Stimulated activated CD8-positive, alpha-beta memory T cell treated with anti-CD3 and anti-CD28 coated beads, Interleukin-7, amount 100 ng/mL, for 4 hours (primary cell): ENCODE measurements around the gene S100A5.
"Not testable (repeated sequence)": the region's sequence is repeated elsewhere in the genome, so short reads cannot be mapped to it uniquely, and the experiment has no call there.

Experiments
- DNase-seq, 2 donors: peaks; one replicate each; pipeline ENCODE4 v3.0.0-alpha.2; 2020; ENCODE audit warnings: low read depth in 2 of 2

The S100A5 gene

DNA sequence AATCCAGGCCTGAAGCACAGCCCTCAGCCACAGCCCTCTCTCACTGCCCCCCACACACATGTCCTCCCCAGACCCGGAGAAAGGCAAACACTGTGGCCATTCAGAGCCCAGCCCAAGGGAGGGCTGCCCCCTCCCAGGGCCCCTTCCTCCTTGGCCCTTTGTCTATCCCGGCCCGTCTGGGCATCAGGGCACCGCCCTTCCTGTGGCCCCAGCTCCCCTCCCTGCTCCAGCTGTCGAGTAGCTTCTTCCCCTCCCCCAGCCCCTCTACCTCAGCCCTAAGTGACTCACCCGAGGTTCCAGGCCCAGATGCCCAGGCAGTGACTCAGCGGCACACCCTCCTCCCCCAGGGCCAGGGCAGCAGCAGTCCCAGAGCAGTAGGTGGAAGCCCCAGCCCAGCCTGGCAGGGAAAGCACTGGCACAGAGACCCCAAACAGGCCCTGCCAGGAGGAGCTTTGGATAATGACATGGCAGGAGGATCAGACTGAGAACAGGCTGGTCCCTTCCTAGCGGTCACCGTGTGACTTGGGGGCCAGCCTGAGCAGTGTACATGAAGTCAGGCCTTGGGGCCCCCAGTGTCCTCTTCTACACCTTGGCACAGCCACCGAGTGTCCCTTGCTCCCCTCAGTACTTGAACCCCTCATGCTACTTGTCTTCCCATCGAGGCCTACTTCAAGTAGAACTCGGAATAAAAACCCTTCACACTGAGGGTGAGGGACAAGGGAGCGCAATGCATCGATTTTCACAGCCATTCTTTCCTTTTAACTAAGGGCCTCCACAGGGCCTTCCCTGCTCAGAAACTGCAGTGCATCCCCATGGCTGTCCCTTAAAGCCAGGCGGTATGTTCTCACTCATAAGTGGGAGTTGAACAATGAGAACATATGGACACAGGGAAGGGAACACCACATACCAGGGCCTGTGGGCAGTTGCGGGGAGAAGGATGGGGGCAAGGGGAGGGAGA is 26.0 kb upstream of the S100A5 start:
- peak; percentile 88 to 90 for DNase-seq

DNA sequence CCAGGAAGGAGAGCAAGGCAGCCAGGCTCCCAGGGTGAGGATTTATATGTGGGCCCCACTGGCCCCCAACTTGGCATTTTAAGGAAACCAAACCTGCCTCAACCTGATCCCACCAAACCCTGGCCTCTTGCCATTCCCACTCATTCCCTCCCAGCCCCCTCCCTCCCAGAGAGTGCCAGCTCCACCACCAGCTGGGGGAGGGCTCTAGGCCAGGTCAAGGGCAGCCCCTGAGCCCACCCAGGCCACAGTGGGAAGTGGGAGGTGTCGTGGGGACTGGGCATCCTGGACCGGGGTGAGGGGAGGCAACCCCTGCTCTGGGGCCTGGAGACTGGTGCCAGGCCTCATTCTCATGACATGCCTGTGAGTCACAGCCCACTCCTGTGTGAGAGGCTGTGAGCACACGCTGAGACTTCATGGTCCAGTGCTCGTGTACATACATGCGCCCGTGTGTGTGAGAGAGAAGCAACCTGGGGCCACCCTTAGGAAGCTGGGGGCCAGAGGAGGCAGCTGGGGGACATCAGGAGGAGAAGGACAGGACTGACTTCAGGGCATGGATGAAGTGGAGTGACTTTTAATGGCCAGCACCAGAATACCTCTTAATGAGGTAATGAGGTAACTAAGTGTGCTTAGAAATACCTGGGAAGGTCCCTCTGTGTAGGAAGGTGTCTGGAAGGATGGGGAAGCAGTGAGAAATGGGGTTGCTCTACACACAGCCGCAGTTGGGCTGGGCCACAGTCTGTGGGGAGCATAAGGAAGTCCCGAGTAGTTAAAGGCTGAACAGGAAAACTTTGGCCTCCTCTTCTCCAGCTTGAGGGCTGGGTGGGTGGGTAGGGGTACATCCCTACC is 25.0 kb upstream of the S100A5 start, which contains the start of gene S100A2:
Gene S100A2 (minus strand): TSS at position 316 of the 846 bp plus-strand sequence. CDS start 1,967 bp downstream, outside the sequence.
- peak in 1 of 2 donors; percentile 50 for DNase-seq

DNA sequence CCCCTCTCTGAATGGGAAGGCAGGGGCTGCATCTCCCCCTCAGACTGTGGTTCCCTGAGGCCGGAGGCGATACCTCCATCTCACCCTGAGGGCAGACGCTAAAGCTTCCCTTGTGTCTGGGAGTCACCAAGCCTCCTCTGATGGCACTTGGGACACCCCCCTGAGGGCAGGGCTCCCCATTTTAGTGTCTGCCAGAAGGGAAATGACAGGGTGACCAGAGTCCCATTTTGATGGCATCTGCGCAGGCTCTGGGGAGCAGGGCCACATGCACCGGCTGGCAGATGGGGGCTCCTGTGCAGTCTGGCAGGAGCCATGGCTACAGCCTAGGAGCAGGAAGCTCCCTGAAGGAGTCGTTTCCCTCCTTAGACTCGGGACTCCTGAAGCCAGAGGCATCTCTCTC is 23.3 kb upstream of the S100A5 start:
- DNase-seq, result no peak

DNA sequence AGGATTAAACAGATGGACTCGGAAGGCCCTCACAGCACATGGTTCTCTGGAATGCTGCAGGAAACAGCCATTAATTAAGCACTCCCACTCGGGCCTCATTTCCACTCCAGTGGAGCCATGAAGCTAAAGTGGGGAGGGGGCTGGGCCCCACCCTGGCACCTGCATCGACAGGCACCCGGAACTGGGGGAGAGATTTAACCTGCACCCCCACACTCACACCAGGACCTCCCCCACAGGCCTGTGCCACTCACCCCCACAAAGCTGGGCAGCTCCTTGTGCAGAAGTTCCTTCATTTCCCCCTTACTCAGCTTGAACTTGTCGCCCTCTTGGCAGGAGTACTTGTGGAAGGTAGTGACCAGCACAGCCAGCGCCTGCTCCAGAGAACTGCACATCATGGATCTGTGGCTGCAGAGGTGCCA is 22.8 kb upstream of the S100A5 start:
- DNase-seq, result no peak

DNA sequence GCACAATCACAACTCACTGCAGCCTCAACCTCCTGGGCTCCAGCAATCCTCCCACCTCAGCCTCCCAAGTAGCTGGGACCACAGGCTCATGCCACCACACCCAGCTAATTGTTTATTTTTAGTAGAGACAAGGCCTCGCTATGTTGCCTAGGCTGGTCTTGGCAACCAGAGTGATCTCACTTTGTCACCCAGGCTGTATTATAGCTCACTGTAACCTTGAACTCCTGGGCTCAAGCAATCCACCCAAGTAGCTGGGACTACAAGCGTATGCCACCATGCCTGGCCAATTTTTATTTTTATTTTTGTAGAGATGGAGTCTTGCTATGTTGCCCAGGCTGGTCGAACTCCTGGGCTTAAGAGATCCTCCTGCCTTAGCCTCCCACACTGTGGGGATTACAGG is 21.3 kb upstream of the S100A5 start:
- DNase-seq, result not testable (repeated sequence)

DNA sequence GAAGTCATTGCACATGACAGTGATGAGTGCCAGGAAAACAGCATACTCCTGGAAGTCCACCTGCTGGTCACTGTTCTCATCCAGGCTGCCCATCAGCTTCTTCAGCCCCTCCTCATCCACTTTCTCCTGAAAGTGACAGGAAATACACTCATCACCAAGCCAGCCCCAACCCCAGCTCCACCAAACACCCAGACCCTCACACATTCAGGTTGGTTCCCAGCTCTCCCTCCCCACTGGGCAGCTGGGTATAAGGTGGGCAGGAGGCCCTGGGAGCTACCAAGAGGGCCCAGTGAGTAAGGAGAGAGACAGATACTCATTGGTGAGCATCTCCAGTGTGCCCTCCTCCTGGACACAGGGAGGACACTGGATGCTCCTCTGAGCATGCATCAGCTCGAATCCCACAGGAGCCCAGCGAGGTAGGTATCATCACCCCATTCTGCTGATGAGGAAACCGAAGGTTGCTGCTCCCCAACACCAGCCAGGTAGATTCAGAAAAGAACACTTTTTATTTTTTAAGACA is 20.8 kb upstream of the S100A5 start:
- no peak for DNase-seq

DNA sequence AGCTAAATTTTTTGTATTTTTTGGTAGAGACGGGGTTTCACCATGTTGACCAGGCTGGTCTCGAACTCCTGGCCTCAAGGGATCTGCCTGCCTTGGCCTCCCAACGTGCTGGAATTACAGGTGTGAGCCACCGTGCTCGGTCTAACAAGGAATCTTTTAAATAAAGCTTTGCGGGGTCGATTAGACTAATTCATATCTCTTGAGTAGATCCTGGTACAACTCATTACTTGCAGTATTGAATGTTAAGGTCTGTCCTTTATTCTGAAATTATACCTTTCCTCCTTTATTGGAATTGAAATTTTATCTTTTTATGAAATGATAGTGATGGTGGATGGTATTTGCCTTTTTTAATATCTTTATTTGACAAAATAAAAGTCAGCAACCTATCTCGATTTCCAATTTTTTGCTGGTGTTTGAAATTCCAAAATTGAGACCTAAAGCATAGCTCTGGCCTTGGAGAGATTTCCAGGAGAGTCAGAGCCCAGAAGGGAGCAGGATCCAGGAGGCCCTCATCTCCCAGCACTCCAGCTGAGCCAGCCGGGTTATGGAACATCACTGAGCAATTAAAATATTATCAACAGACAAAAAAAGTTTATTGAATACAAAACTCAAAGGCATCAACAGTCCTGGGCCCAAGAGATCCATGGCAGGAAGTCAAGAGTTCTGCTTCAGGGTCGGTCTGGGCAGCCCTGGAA is 20.2 kb upstream of the S100A5 start:
- DNase-seq, result no peak

DNA sequence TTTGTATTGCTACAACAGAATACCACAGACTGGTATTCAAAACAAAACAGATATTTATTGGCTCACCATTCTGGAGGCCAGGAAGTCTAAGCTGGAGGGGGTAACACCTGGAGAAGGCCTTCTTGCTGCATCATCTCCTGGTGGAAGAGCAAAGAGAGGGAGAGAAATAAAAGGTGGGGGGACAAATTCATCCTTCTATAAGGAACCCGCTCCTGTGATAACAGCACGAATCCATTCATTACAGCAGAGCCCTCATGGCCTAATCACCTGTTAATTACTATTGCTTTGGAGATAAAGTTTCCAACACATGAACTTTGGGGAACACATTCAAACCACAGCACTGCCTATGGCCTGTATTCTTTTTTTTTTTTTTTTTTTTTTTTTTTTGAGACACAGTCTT is 19.5 kb upstream of the S100A5 start:
- no peak for DNase-seq

DNA sequence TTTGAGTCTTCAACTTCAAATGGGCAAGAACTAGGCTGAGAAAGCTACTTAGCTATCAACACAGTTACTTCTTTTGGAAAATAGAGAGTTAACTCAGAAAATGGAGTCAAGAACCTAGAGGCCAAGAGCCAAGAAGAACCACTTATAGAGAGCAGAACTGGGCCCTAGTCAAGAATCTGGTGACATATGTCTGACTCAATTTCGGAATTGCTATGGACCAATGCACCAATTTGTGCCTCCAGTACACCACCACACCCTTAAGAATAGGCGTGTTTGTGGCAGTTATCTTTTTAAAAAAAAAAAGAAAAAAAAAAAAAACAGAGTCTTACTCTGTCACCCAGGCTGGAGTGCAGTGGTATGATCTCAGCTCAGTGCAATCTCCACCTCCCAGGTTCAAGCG is 17.1 kb upstream of the S100A5 start:
- DNase-seq, result no peak

DNA sequence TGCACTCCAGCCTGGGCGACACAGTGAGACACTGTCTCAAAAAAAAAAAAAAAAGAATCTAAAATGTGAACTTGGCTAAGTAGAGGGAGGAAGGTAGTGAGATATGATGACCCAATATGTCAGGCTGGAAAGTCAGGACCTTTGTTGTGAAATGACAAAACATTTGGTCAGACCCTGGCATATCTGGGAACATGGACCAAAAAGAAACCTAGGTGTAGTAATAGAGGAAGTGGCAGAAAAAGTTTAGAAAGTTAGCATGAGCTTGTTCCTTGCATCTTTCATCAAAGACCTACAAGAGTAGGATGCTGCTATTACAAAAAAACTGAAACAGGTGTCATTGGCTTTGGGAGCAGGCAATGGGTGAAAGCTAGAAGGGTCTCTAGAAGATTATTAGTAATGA is 15.6 kb upstream of the S100A5 start:
- DNase-seq, result no peak

DNA sequence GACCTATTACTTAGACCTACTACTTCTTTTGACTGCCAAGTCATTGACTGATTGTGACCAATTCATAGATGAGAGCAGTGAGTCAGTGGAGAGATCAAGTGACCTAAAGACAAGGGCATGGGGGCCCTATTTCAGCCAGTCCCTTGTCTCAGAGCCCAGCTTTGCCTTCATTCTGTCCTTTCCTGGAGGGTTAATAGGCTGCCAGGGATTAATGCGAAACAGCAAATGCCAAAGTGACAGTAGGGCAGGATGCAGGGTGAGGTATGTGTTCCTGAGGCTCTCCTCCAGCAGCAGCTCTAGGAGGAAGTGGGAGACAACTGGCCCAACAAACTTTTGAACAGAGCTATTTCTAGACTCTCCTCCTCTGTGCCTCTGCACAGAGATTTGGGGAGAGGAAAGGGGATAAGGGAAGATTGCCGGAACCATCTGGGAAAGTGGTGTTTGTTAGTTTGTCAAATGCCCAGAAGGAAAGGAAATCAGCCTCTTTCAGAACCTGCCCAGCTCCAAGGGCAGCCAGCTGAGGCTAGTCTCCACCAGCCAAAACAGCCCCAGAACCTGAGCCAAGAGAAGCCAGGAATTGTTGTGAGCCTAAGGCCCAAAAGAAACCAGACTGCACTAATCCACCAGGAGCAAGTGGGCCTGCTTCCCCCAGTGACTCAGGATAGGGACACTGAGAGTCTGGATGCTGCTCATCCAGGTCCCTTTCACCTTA is 13.3 kb upstream of the S100A5 start:
- DNase-seq, result no peak

DNA sequence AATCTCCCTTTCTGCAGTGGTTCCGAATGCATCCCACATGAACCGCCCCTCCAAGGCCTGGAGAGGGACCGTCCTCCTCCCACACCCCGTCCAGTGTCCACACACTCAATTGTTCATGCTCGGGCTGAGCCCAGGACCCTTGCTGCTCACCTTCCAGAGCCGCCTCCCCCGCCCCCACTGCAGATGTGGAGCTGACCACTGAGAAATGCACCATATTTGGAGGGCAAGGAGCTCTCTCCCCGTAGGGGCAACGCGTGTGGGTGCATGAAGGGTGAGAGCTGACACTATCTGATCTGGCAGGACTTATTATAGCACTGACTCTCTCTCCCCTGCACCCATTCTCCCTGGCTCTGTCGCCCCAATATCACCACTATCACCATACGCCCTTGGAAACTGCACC is 12.4 kb upstream of the S100A5 start:
- no peak for DNase-seq

DNA sequence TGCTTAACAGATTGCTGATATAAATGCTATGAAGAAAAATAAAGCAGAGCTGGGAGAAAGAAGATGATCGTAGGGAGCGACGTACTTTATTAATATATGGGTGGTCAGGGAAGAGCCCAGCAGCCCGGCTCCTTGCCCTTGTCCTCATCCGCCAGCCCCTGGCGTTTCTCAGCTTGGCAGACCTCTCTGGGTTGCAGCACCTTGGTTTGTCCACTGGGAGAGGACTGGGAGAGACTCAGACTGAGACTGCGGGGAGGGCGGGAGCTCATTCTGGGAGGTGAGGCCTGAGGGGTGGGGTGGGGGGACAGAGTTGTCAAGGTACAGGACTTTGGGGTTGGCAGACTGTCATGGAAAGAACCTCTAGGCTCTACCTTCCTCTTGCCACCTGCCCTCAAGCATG is 11.6 kb upstream of the S100A5 start:
- no peak for DNase-seq

DNA sequence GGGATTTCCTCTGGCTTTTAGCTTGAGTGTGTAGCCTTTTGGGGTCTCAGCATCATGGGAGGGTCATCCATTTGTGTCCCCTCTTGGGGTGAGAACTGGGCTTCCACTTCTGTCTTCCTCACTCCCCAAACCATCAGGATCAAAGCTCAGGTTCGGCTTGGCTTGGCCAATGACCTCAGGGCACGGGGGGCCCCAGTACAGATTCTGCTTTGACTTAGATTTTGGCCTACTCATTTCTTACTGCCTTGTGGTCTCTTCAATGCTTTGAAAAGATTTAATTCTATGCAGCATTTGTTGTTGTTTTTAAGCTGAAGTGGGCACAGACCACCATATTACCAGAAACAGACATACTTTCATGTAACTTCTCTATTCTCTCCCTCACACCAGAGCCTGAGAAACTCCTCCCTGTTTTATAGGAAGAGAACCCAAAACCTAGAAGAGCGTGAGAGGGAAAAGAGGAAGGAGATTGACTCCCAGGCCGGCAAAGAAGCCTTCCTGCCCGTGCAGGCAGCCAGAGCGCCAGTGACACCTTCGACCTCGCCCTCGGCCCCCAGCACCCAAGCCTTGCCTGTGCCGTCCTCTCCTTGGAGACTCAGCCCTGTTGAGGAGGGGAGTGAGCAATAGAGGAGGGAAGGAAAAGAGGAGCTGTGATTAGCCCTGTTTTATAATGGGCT is 10.2 kb upstream of the S100A5 start:
- DNase-seq, result no peak

DNA sequence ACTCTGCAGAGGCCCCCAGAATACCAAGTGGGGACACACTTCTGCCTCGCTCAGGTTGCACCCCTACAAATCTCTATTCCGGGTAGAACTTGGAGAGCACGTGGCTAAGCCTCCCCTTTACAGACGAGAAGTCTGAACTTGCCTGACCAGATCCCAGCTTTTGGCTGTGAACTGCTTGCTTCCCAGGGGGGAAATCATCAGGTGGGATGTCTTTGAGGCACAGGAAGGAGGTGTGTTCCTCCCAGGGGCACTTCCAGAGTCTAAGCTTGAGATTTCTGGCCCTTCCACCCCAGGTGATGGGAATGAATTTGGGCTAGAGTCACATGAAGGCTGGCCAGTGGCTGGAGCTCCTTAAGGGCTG is 9.6 kb upstream of the S100A5 start:
- no peak for DNase-seq

DNA sequence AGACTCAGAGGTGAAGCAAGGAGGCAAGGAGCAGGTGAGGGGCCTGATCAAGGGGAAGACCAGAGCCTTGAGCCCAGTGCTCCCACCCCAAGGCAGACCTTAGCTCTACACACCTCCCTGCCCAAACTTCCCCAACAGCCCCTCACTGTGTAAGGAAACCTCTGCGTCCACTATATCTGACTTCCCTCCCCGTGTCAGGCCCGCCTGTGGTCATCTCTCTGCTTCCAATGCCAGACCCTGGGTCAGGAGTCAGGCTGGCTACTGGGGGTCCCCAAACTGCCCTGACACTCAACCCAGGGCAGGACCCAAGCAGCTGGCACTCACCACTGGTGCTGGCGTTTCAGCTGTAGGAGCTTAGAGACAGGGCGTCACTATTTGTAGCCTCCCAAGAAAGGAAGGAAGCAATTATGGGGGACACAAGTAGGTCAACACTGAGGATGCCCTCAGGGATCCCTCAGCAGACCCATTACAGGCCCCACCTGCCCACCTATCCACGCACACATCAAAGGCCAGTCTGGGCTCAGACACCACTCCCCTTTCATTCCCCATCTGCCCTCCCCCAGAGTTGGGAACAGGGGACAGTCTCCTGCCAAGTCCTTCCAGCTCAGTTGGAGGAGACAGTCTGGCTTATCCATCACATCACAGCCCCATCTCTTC is 9.1 kb upstream of the S100A5 start:
- no peak for DNase-seq

DNA sequence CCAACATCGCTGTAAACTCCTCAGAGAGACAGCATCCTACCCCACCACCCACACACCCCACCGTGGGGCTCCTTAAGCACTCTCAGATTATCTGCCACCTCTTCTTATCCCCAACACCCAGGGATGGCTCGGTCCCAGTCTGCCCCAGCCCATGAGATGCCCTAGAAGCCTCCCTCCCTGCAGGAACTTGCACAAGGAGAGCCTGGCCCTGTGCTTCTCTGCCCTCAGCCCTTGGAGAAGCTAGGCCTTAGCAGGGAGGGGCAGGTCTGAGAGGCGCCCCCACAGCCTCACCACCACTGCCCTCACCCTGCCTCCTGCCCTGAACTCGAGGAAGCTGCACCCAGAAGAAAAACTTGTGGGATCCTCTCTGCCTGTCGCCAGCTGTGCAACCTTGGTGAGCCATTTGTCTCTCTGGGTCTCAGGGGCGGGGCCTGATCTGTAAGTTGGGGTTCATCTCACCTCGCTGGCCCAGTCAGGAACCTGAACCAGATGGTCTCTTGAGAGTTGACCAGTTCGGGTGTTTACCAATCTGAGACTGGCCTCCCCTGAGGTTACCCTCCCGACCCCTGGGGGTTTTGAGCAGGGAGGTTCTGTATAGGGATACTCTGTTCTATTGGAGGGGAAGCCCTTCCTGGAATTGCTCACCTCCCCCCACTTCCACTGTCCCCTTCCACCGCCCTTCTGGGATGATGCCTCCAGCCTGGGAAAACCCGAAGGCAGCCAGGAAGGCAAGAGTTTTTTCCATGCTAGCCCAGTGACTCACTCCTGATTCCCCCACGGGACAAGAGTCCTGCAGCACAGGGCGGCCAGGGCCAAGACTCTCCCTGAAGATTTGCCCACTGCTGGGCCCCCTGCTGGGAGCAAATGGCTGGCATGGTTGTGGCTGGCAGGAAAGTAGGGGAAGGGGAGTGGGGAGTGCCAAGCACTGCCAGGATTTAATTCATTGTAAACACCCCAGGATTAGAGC is 8.3 kb upstream of the S100A5 start, which contains the start of gene S100A3:
Gene S100A3 (minus strand): TSS at position 537 of the 967 bp plus-strand sequence. CDS start 773 bp downstream, outside the sequence.
- no peak for DNase-seq
